GM19328 (cell line): ENCODE results near the gene VEZF1.

ENCODE experiments used
- ATAC-seq: cut with Tn5 transposase; IDR thresholded peaks from one replicate; pipeline ENCODE4 v1.9.1; 2021; ENCODE audit warnings: mild to moderate bottlenecking, moderate library complexity; ENCODE audit not compliant: unreplicated experiment

Gene VEZF1

GRCh38 chr17:57953219-57953618 lies 34.8 kb downstream of the VEZF1 start:
- ATAC-seq, result no peak

- ATAC-seq, result no peak
These were observed 38.4 kb downstream of the VEZF1 start for GRCh38 chr17:57949649-57950048.

- ATAC-seq, result no peak
These were observed 39.3 kb downstream of the VEZF1 start for GRCh38 chr17:57948555-57949420.

GRCh38 chr17:57948169-57948554 lies 39.9 kb downstream of the VEZF1 start:
- ATAC-seq, result no peak

- no peak for ATAC-seq
These were observed 40.7 kb downstream of the VEZF1 start for GRCh38 chr17:57947369-57947768.

GRCh38 chr17:57946798-57947358 lies 41.2 kb downstream of the VEZF1 start:
- ATAC-seq, result peak; percentile 73

- no peak for ATAC-seq
These were observed 41.9 kb downstream of the VEZF1 start for GRCh38 chr17:57945996-57946797.

- no peak for ATAC-seq
These were observed 43.1 kb downstream of the VEZF1 start for GRCh38 chr17:57944908-57945307.

GRCh38 chr17:57943645-57944044 lies 44.4 kb downstream of the VEZF1 start:
- no peak for ATAC-seq

- no peak for ATAC-seq
These were observed 44.9 kb downstream of the VEZF1 start for GRCh38 chr17:57943140-57943539.

GRCh38 chr17:57941384-57942370 lies 46.4 kb downstream of the VEZF1 start:
- no peak for ATAC-seq

GRCh38 chr17:57940653-57941329 lies 47.3 kb downstream of the VEZF1 start:
- ATAC-seq, result no peak

GRCh38 chr17:57940231-57940630 lies 47.8 kb downstream of the VEZF1 start:
- ATAC-seq, result peak; percentile 28

GRCh38 chr17:57939797-57940196 lies 48.3 kb downstream of the VEZF1 start:
- ATAC-seq, result peak; percentile 54

- no peak for ATAC-seq
These were observed 50.0 kb downstream of the VEZF1 start for GRCh38 chr17:57938061-57938502.

- no peak for ATAC-seq
These were observed 50.6 kb downstream of the VEZF1 start for GRCh38 chr17:57937492-57937891.

GRCh38 chr17:57935833-57936807 lies 51.9 kb downstream of the VEZF1 start:
- no peak for ATAC-seq

GRCh38 chr17:57931488-57932137 lies 56.4 kb downstream of the VEZF1 start:
- ATAC-seq, result no peak
